GM12878 (cell line): Measurements from ENCODE around the gene NUP62.

Source experiments
- ATF3 ChIP-seq: IDR thresholded peaks from 2 replicates; pipeline ENCODE4 v1.6.1; 2011; ENCODE audit warnings: low read depth, mild to moderate bottlenecking, low read length, moderate library complexity, borderline replicate concordance; ENCODE audit errors: extremely low read depth
- CHD2 ChIP-seq: IDR thresholded peaks from 2 replicates; pipeline ENCODE4 v1.6.1; 2011; ENCODE audit warnings: low read depth, low read length, improper control_type of control experiment, borderline replicate concordance
- ESRRA ChIP-seq: IDR thresholded peaks from 2 replicates; pipeline ENCODE4 v1.6.1; 2012; ENCODE audit warnings: mild to moderate bottlenecking, low read length, improper control_type of control experiment
- ETV6 ChIP-seq, 2 experiments: fragments of 450-650 bp in 1 of 2; IDR thresholded peaks in 1 of 2; conservative IDR thresholded peaks in 1 of 2; 2 replicates each; pipeline ENCODE4 v1.6.1; 2014; ENCODE audit warnings: antibody characterized with exemption in 1 of 2, borderline replicate concordance in 1 of 2, low read depth in 1 of 2, mild to moderate bottlenecking in 1 of 2, moderate library complexity in 1 of 2
- EZH2 ChIP-seq: IDR thresholded peaks from 2 replicates; pipeline ENCODE4 v1.6.1; 2012; ENCODE audit warnings: low read depth, mild to moderate bottlenecking, control low read depth, inconsistent platforms, low read length, borderline replicate concordance; ENCODE audit not compliant: control insufficient read depth
- GABPA ChIP-seq: IDR thresholded peaks from 2 replicates; pipeline ENCODE4 v1.6.1; 2014; ENCODE audit warnings: antibody characterized with exemption, low read depth, mild to moderate bottlenecking, inconsistent platforms
- KDM1A ChIP-seq: fragments of 200-600 bp; sonication (generic); IDR thresholded peaks from 2 replicates; pipeline ENCODE4 v1.6.1; 2016; ENCODE audit warnings: borderline replicate concordance
- LARP7 ChIP-seq: fragments of 450-650 bp; IDR thresholded peaks from 2 replicates; pipeline ENCODE4 v1.6.1; 2017; ENCODE audit warnings: mild to moderate bottlenecking
- PML ChIP-seq: IDR thresholded peaks from 2 replicates; pipeline ENCODE4 v1.6.1; 2012; ENCODE audit warnings: low read length, inconsistent platforms
- POLR2A ChIP-seq: IDR thresholded peaks from 2 replicates; pipeline ENCODE4 v1.6.1; 2011; ENCODE audit warnings: low read depth, mild to moderate bottlenecking, low read length
- REST ChIP-seq: IDR thresholded peaks from 2 replicates; pipeline ENCODE4 v1.6.1; 2012; ENCODE audit warnings: mild to moderate bottlenecking, low read depth, low read length
- YY1 ChIP-seq: IDR thresholded peaks from 2 replicates; pipeline ENCODE4 v1.6.1; 2011; ENCODE audit warnings: low read depth, mild to moderate bottlenecking, low read length
- TF ChIP-seq, protein P1 (sequence below), 3 experiments: IDR thresholded peaks in 2 of 3; conservative IDR thresholded peaks in 1 of 3; 2 replicates each; pipeline ENCODE4 v1.5.1; 2011; ENCODE audit warnings: low read depth in 3 of 3, low read length in 3 of 3, mild to moderate bottlenecking in 3 of 3, control low read depth in 2 of 3, moderate library complexity in 2 of 3, inconsistent platforms in 1 of 3, mixed read lengths in 1 of 3; ENCODE audit not compliant: control insufficient read depth in 2 of 3, insufficient read depth in 1 of 3; ENCODE audit errors: extremely low read depth in 1 of 3

DNA sequence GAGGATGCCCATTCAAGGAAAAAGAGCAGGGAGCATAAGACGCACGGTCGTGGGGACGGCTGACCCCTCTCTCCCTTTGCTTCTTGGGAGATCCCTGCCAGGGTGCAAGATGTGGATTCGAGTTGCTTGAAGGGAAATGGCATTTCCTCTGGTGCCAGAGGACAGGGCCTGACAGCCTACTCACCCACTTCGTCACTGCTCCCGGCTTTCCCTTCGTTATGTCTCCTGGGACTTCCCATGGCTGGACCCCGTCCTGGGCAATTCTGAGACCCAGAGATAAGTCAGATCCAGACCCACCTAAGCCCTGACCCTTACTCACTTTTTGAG, 50.6 kb downstream of the NUP62 start:
- no peak for TF ChIP-seq ETV6 (conservative IDR thresholded peaks at IDR 0.05 in 1 of 2, IDR thresholded peaks at IDR 0.05 in 1 of 2; ENCODE audit: borderline replicate concordance in 1 of 2, low read depth in 1 of 2)
- TF ChIP-seq, protein P1, sequence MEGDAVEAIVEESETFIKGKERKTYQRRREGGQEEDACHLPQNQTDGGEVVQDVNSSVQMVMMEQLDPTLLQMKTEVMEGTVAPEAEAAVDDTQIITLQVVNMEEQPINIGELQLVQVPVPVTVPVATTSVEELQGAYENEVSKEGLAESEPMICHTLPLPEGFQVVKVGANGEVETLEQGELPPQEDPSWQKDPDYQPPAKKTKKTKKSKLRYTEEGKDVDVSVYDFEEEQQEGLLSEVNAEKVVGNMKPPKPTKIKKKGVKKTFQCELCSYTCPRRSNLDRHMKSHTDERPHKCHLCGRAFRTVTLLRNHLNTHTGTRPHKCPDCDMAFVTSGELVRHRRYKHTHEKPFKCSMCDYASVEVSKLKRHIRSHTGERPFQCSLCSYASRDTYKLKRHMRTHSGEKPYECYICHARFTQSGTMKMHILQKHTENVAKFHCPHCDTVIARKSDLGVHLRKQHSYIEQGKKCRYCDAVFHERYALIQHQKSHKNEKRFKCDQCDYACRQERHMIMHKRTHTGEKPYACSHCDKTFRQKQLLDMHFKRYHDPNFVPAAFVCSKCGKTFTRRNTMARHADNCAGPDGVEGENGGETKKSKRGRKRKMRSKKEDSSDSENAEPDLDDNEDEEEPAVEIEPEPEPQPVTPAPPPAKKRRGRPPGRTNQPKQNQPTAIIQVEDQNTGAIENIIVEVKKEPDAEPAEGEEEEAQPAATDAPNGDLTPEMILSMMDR (IDR thresholded peaks at IDR 0.05 in 2 of 3, conservative IDR thresholded peaks at IDR 0.05 in 1 of 3; ENCODE audit: control insufficient read depth in 2 of 3, extremely low read depth in 1 of 3, insufficient read depth in 1 of 3, low read depth in 3 of 3, low read length in 3 of 3): no peak
- no peak for TF ChIP-seq PML
- no peak for TF ChIP-seq KDM1A
- no peak for TF ChIP-seq LARP7
- no peak for TF ChIP-seq YY1
- TF ChIP-seq ATF3: no peak
- TF ChIP-seq POLR2A: no peak
- TF ChIP-seq REST: no peak
- no peak for TF ChIP-seq EZH2
- TF ChIP-seq ESRRA: no peak
- no peak for TF ChIP-seq CHD2
- no peak for TF ChIP-seq GABPA
